SK-N-SH treated with all-trans-retinoic acid at 6 μM for 48 hours (cell line): ENCODE results near the gene AIDA.

Source experiments
- ATAC-seq: fragments of 200-7000 bp; cut with Tn5 transposase; 3 replicates; pipeline ENCODE4 v1.9.1; 2020; ENCODE audit warnings: mild to moderate bottlenecking, moderate library complexity
- ARNTL ChIP-seq: fragments of 450-650 bp; formaldehyde crosslinking; IDR thresholded peaks from 2 replicates; pipeline ENCODE4 v1.5.0; 2020; ENCODE audit warnings: low read depth, mild to moderate bottlenecking, moderate library complexity, borderline replicate concordance
- BACH2 ChIP-seq: fragments of 250-450 bp; sonication (Bioruptor Pico); IDR thresholded peaks from 2 replicates; pipeline ENCODE4 v1.9.0; 2021; ENCODE audit warnings: mild to moderate bottlenecking, borderline replicate concordance
- CSDC2 ChIP-seq: fragments of 250-450 bp; sonication (Bioruptor Pico); IDR thresholded peaks from 2 replicates; pipeline ENCODE4 v1.5.0; 2020; ENCODE audit warnings: mild to moderate bottlenecking, moderate library complexity
- ESRRG ChIP-seq: fragments of 250-450 bp; sonication (Bioruptor Pico); IDR thresholded peaks from 2 replicates; pipeline ENCODE4 v1.6.1; 2021; ENCODE audit warnings: mild to moderate bottlenecking
- GLIS3 ChIP-seq: fragments of 250-450 bp; sonication (Bioruptor Pico); IDR thresholded peaks from 2 replicates; pipeline ENCODE4 v1.5.0; 2020; ENCODE audit warnings: mild to moderate bottlenecking, moderate library complexity
- ISL1 ChIP-seq: fragments of 250-450 bp; sonication (Bioruptor Pico); IDR thresholded peaks from 2 replicates; pipeline ENCODE4 v2.1.2; 2022; ENCODE audit warnings: mild to moderate bottlenecking, moderate library complexity
- OSR1 ChIP-seq: fragments of 250-450 bp; sonication (Bioruptor Pico); IDR thresholded peaks from 2 replicates; pipeline ENCODE4 v1.8.0; 2022; ENCODE audit warnings: moderate library complexity, mild to moderate bottlenecking, inconsistent platforms
- POU6F1 ChIP-seq: fragments of 250-450 bp; sonication (Bioruptor Pico); IDR thresholded peaks from 2 replicates; pipeline ENCODE4 v1.8.0; 2021; ENCODE audit warnings: low read depth, mild to moderate bottlenecking, moderate library complexity, borderline replicate concordance
- PPARA ChIP-seq: fragments of 250-450 bp; sonication (Bioruptor Pico); IDR thresholded peaks from 2 replicates; pipeline ENCODE4 v1.5.0; 2020; ENCODE audit warnings: mild to moderate bottlenecking, borderline replicate concordance
- RARB ChIP-seq: fragments of 250-450 bp; sonication (Bioruptor Pico); IDR thresholded peaks from 2 replicates; pipeline ENCODE4 v1.8.0; 2021; ENCODE audit warnings: mild to moderate bottlenecking, moderate library complexity
- SNAI2 ChIP-seq: fragments of 250-450 bp; sonication (Bioruptor Pico); IDR thresholded peaks from 2 replicates; pipeline ENCODE4 v1.5.0; 2020; ENCODE audit warnings: mild to moderate bottlenecking, moderate library complexity
- TOX ChIP-seq: fragments of 250-450 bp; sonication (Bioruptor Pico); IDR thresholded peaks from 2 replicates; pipeline ENCODE4 v1.8.0; 2021; ENCODE audit warnings: mild to moderate bottlenecking, moderate library complexity, borderline replicate concordance
- ZC3H10 ChIP-seq: fragments of 250-450 bp; sonication (Bioruptor Pico); IDR thresholded peaks from 2 replicates; pipeline ENCODE4 v1.5.1; 2021; ENCODE audit warnings: mild to moderate bottlenecking, moderate library complexity
- ZFP3 ChIP-seq: fragments of 250-450 bp; sonication (Bioruptor Pico); IDR thresholded peaks from 2 replicates; pipeline ENCODE4 v1.5.0; 2020; ENCODE audit warnings: mild to moderate bottlenecking, moderate library complexity
- ZFP30 ChIP-seq: fragments of 450-650 bp; formaldehyde crosslinking; IDR thresholded peaks from 2 replicates; pipeline ENCODE4 v1.5.0; 2022; ENCODE audit warnings: mild to moderate bottlenecking, moderate library complexity
- ZNF565 ChIP-seq: fragments of 450-650 bp; formaldehyde crosslinking; conservative IDR thresholded peaks from 2 replicates; pipeline ENCODE4 v1.5.0; 2020; ENCODE audit warnings: low read depth, mild to moderate bottlenecking, moderate library complexity
- ZNF70 ChIP-seq: fragments of 450-650 bp; formaldehyde crosslinking; IDR thresholded peaks from 2 replicates; pipeline ENCODE4 v1.5.0; 2020; ENCODE audit warnings: mild to moderate bottlenecking, moderate library complexity
- TF ChIP-seq, protein P1 (sequence below): fragments of 250-450 bp; sonication (Bioruptor Pico); IDR thresholded peaks from 2 replicates; pipeline ENCODE4 v1.5.0; 2020; ENCODE audit warnings: mild to moderate bottlenecking, moderate library complexity
- TF ChIP-seq, protein P2 (sequence below): fragments of 250-450 bp; sonication (Bioruptor Pico); IDR thresholded peaks from 2 replicates; pipeline ENCODE4 v1.8.0; 2020; ENCODE audit warnings: mild to moderate bottlenecking, moderate library complexity, borderline replicate concordance
- TF ChIP-seq, protein P3 (sequence below): fragments of 250-450 bp; sonication (Bioruptor Pico); IDR thresholded peaks from 2 replicates; pipeline ENCODE4 v1.5.1; 2020; ENCODE audit warnings: low read depth, mild to moderate bottlenecking, moderate library complexity

The AIDA gene

DNA sequence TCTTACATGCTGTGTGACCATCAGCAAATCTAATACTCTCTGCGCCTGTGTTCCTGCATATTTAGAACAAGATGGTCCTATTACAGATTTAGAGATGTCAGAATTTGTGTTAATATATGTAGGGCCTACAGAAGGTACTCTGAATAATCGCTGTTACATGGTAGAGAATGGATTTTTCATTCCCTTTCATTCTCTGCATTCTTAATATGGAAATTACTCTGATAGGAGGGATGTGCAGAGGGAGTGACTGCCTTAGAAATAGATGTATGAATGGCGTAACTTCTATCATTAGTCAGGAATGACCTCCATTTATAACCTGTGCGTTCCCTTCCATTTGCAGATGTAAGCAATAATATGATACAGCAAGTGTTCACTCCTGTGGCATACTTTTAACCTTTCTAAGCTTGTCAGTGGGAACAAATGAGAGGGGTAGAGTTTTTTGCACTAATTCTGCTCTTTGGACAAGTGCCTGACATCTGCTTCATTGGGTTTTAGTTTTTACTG lies 48.8 kb downstream of the AIDA start (continued):
- TF ChIP-seq, protein P1, sequence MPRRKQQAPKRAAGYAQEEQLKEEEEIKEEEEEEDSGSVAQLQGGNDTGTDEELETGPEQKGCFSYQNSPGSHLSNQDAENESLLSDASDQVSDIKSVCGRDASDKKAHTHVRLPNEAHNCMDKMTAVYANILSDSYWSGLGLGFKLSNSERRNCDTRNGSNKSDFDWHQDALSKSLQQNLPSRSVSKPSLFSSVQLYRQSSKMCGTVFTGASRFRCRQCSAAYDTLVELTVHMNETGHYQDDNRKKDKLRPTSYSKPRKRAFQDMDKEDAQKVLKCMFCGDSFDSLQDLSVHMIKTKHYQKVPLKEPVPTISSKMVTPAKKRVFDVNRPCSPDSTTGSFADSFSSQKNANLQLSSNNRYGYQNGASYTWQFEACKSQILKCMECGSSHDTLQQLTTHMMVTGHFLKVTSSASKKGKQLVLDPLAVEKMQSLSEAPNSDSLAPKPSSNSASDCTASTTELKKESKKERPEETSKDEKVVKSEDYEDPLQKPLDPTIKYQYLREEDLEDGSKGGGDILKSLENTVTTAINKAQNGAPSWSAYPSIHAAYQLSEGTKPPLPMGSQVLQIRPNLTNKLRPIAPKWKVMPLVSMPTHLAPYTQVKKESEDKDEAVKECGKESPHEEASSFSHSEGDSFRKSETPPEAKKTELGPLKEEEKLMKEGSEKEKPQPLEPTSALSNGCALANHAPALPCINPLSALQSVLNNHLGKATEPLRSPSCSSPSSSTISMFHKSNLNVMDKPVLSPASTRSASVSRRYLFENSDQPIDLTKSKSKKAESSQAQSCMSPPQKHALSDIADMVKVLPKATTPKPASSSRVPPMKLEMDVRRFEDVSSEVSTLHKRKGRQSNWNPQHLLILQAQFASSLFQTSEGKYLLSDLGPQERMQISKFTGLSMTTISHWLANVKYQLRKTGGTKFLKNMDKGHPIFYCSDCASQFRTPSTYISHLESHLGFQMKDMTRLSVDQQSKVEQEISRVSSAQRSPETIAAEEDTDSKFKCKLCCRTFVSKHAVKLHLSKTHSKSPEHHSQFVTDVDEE, result no peak
- TF ChIP-seq POU6F1 (no peak), ZNF70 (no peak)

- TF ChIP-seq POU6F1, result no peak
- TF ChIP-seq, protein P2, sequence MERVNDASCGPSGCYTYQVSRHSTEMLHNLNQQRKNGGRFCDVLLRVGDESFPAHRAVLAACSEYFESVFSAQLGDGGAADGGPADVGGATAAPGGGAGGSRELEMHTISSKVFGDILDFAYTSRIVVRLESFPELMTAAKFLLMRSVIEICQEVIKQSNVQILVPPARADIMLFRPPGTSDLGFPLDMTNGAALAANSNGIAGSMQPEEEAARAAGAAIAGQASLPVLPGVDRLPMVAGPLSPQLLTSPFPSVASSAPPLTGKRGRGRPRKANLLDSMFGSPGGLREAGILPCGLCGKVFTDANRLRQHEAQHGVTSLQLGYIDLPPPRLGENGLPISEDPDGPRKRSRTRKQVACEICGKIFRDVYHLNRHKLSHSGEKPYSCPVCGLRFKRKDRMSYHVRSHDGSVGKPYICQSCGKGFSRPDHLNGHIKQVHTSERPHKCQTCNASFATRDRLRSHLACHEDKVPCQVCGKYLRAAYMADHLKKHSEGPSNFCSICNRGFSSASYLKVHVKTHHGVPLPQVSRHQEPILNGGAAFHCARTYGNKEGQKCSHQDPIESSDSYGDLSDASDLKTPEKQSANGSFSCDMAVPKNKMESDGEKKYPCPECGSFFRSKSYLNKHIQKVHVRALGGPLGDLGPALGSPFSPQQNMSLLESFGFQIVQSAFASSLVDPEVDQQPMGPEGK (CRISPR knock-in tag), result no peak
- no peak for TF ChIP-seq SNAI2
- no peak for TF ChIP-seq CSDC2 (CRISPR knock-in tag)
- TF ChIP-seq PPARA, result no peak
- TF ChIP-seq RARB (CRISPR knock-in tag), result no peak
- TF ChIP-seq GLIS3, result no peak
- no peak for ATAC-seq
Measured at GRCh38 chr1:222657899-222658298, 54.4 kb downstream of the AIDA start.

DNA sequence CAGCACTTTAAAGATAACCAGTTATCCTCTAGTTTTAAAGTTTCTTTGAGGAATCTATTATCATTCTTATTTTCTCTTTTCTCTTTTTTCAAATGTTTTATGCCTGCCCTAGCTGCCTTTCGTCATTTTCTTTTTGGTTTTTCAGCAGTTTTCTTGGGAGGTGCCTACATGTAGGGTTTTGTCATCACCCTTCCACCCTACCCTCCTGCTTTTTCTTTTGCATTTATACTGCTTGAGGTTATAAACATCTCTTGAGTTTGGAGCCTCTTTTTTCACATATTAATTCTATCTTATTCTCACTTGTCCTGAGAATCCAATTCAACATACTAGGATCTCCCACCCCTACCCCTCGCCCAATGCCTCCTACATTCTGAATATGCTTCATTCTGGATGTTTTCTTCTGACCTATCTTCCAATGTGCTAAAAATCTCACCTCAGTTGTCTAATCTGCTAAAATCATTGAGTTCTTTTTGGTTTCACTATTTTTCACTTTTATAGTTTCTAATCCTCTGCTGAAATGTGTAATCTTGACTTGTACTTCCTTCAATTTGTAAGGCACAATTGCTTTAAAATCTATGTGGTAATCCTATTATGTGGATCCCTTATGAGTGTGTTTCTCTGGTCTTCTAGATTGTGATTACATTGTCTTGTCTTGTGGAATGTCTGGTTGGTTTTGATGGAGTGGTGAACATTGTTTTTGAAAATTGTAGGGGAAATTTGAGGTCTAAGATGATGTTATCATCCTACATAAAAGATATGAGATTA lies 55.7 kb downstream of the AIDA start:
- no peak for ATAC-seq
- TF ChIP-seq RARB (CRISPR knock-in tag) (no peak), SNAI2 (no peak), ZNF565 (CRISPR knock-in tag) (no peak), PPARA (no peak), ZC3H10 (CRISPR knock-in tag) (no peak), ZNF70 (no peak), BACH2 (no peak), OSR1 (CRISPR knock-in tag) (no peak), ZFP3 (CRISPR knock-in tag) (no peak)

DNA sequence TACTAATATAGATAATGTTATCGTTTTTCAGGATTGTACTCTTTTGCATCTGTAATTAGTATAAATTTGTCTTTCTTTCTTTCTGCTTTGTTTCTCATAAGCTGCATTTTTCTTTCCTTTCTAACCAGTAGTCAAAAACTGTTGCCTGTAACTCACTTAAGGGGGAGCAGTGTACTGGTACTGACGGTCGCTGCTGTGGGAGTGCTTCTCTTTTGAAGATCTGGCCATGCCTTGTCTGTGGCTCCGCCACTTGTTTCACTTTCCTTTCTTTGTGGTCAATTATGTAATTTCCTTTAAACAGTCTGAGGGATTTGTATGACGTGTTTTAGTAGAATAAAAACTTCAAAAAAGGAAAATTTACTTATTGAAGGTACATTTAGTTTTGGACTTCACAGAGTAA lies 57.4 kb downstream of the AIDA start:
- ATAC-seq, result no peak
- TF ChIP-seq ESRRG, result no peak
- no peak for TF ChIP-seq ZNF565 (CRISPR knock-in tag)
- TF ChIP-seq RARB (CRISPR knock-in tag), result no peak
- TF ChIP-seq, protein P1, result no peak
- TF ChIP-seq ZNF70, result no peak
- TF ChIP-seq ISL1, result no peak
- TF ChIP-seq POU6F1, result no peak
- TF ChIP-seq ZFP30 (CRISPR knock-in tag), result no peak
- TF ChIP-seq TOX (CRISPR knock-in tag), result no peak
- TF ChIP-seq ZC3H10 (CRISPR knock-in tag), result no peak
- no peak for TF ChIP-seq ARNTL (CRISPR knock-in tag)
- no peak for TF ChIP-seq GLIS3
- TF ChIP-seq, protein P3, sequence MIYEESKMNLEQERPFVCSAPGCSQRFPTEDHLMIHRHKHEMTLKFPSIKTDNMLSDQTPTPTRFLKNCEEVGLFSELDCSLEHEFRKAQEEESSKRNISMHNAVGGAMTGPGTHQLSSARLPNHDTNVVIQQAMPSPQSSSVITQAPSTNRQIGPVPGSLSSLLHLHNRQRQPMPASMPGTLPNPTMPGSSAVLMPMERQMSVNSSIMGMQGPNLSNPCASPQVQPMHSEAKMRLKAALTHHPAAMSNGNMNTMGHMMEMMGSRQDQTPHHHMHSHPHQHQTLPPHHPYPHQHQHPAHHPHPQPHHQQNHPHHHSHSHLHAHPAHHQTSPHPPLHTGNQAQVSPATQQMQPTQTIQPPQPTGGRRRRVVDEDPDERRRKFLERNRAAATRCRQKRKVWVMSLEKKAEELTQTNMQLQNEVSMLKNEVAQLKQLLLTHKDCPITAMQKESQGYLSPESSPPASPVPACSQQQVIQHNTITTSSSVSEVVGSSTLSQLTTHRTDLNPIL (CRISPR knock-in tag), result no peak
- no peak for TF ChIP-seq ZFP3 (CRISPR knock-in tag)
